Measurements from ENCODE around the gene LKAAEAR1.

The LKAAEAR1 gene

GRCh38 chr20:64106981-64107735 is 23.0 kb upstream of the LKAAEAR1 start, which contains the start of gene NPBWR2:
TSS of gene NPBWR2 (minus strand) at chr20:64107565. CDS start at chr20:64106831, 734 bp downstream.
- Histone ChIP-seq H3K36me3 (ENCODE audit: insufficient read depth, low read length) (no peaks in the 10 kb centered on the region), H3K4me2 (ENCODE audit: low read length) (peak within 1 kb of the TSS; percentile 13; the same call in 1 of the 2 replicates), H3K79me2 (ENCODE audit: insufficient read depth, low read length) (no peaks in the 10 kb centered on the region), H3K27me3 (ENCODE audit: insufficient read depth, low read length) (0 out of 2 replicates have a peak, but pooled peaks cover 7% of the 10 kb centered on the region), H3K9me2 (ENCODE audit: low read depth, low read length) (no peaks in the 10 kb centered on the region), H3K9me3 (ENCODE audit: low read length) (no peaks in the 10 kb centered on the region), H3K4me3 (ENCODE audit: low read depth, low read length, poor library complexity, severe bottlenecking) (peak within 1 kb of the TSS; percentile 35), H3F3A (ENCODE audit: insufficient read depth, low read length) (no peaks in the 10 kb centered on the region), H3K9ac (ENCODE audit: low read length) (peak within 1 kb of the TSS; percentile 43; the same call in 1 of the 2 replicates), H3K27ac (ENCODE audit: low read depth, low read length, poor library complexity, severe bottlenecking) (peak within 1 kb of the TSS; percentile 50), H2AFZ (ENCODE audit: low read length) (no peak within 1 kb of the TSS), H4K20me1 (ENCODE audit: insufficient read depth, low read length) (no peaks in the 10 kb centered on the region), H3K4me1 (ENCODE audit: insufficient read depth, low read length, severe bottlenecking) (peaks cover 24% of the 10 kb centered on the region)
- TF ChIP-seq CTCF (IDR thresholded peaks at IDR 0.05; ENCODE audit: low read length) (no peak), EZH2 (IDR thresholded peaks at IDR 0.05; ENCODE audit: borderline replicate concordance, low read length) (no peak)

GRCh38 chr20:64106435-64106961 is 22.3 kb upstream of the LKAAEAR1 start:
- H3K9ac ChIP-seq (ENCODE audit: low read length) = no peak overlapping the region

GRCh38 chr20:64105846-64106434 is 21.7 kb upstream of the LKAAEAR1 start:
- no peak overlapping the region for H2AFZ ChIP-seq (ENCODE audit: low read length)
- H3K79me2 ChIP-seq (ENCODE audit: insufficient read depth, low read length) = no peaks in the 10 kb centered on the region
- no peak overlapping the region for H3K9ac ChIP-seq (ENCODE audit: low read length)
- no peaks in the 10 kb centered on the region for H3K9me3 ChIP-seq (ENCODE audit: low read length)
- no peaks in the 10 kb centered on the region for H3F3A ChIP-seq (ENCODE audit: insufficient read depth, low read length)
- no peaks in the 10 kb centered on the region for H3K9me2 ChIP-seq (ENCODE audit: low read depth, low read length)
- no peak overlapping the region for H3K27ac ChIP-seq (ENCODE audit: low read depth, low read length, poor library complexity, severe bottlenecking)
- H3K4me1 ChIP-seq (ENCODE audit: insufficient read depth, low read length, severe bottlenecking) = peaks cover 35% of the 10 kb centered on the region
- H3K4me2 ChIP-seq (ENCODE audit: low read length) = no peak overlapping the region
- H3K27me3 ChIP-seq (ENCODE audit: insufficient read depth, low read length) = 0 out of 2 replicates have a peak, but pooled peaks cover 7% of the 10 kb centered on the region
- no peak overlapping the region for H3K4me3 ChIP-seq (ENCODE audit: low read depth, low read length, poor library complexity, severe bottlenecking)
- TF ChIP-seq CTCF (IDR thresholded peaks at IDR 0.05; ENCODE audit: low read length) = no peak
- no peak for TF ChIP-seq EZH2 (IDR thresholded peaks at IDR 0.05; ENCODE audit: borderline replicate concordance, low read length)
- H4K20me1 ChIP-seq (ENCODE audit: insufficient read depth, low read length) = no peaks in the 10 kb centered on the region
- H3K36me3 ChIP-seq (ENCODE audit: insufficient read depth, low read length) = no peaks in the 10 kb centered on the region

More at GRCh38 chr20:64106435-64106961, 22.3 kb upstream of the LKAAEAR1 start:
- H3K79me2 ChIP-seq (ENCODE audit: insufficient read depth, low read length) = no peaks in the 10 kb centered on the region
- H3K27ac ChIP-seq (ENCODE audit: low read depth, low read length, poor library complexity, severe bottlenecking) = no peak overlapping the region
- H3K36me3 ChIP-seq (ENCODE audit: insufficient read depth, low read length) = no peaks in the 10 kb centered on the region
- H3K4me3 ChIP-seq (ENCODE audit: low read depth, low read length, poor library complexity, severe bottlenecking) = no peak overlapping the region
- no peak overlapping the region for H2AFZ ChIP-seq (ENCODE audit: low read length)
- peaks cover 30% of the 10 kb centered on the region for H3K4me1 ChIP-seq (ENCODE audit: insufficient read depth, low read length, severe bottlenecking)
- H4K20me1 ChIP-seq (ENCODE audit: insufficient read depth, low read length) = no peaks in the 10 kb centered on the region
- TF ChIP-seq CTCF (IDR thresholded peaks at IDR 0.05; ENCODE audit: low read length) (no peak), EZH2 (IDR thresholded peaks at IDR 0.05; ENCODE audit: borderline replicate concordance, low read length) (no peak)
- H3F3A ChIP-seq (ENCODE audit: insufficient read depth, low read length) = no peaks in the 10 kb centered on the region
- no peaks in the 10 kb centered on the region for H3K9me2 ChIP-seq (ENCODE audit: low read depth, low read length)
- H3K27me3 ChIP-seq (ENCODE audit: insufficient read depth, low read length) = 0 out of 2 replicates have a peak, but pooled peaks cover 7% of the 10 kb centered on the region
- H3K4me2 ChIP-seq (ENCODE audit: low read length) = no peak overlapping the region
- H3K9me3 ChIP-seq (ENCODE audit: low read length) = no peaks in the 10 kb centered on the region
